IPS-18a (cell line): ENCODE results near the gene HMCN2.
"Not testable (repeated sequence)": the region's sequence is repeated elsewhere in the genome, so short reads cannot be mapped to it uniquely, and the experiment has no call there.

ENCODE experiments used
- H3K27ac ChIP-seq: one replicate; pipeline ENCODE4 v1.5.1; 2013; ENCODE audit warnings: low read length
- H3K27me3 ChIP-seq: one replicate; pipeline ENCODE4 v1.6.1; 2013; ENCODE audit warnings: mild to moderate bottlenecking, low read length; ENCODE audit not compliant: control insufficient read depth, insufficient read depth
- H3K36me3 ChIP-seq: one replicate; pipeline ENCODE4 v1.6.1; 2013; ENCODE audit warnings: low read depth, low read length; ENCODE audit not compliant: control insufficient read depth
- H3K4me1 ChIP-seq: one replicate; pipeline ENCODE4 v1.6.1; 2013; ENCODE audit warnings: low read depth, low read length; ENCODE audit not compliant: control insufficient read depth
- H3K4me3 ChIP-seq: one replicate; pipeline ENCODE4 v1.5.1; 2013; ENCODE audit warnings: low read length
- H3K9ac ChIP-seq: one replicate; pipeline ENCODE4 v1.6.1; 2013; ENCODE audit warnings: mild to moderate bottlenecking, low read length, moderate library complexity
- H3K9me3 ChIP-seq: one replicate; pipeline ENCODE4 v1.6.1; 2013; ENCODE audit warnings: low read depth, low read length; ENCODE audit not compliant: control insufficient read depth

Gene HMCN2

DNA sequence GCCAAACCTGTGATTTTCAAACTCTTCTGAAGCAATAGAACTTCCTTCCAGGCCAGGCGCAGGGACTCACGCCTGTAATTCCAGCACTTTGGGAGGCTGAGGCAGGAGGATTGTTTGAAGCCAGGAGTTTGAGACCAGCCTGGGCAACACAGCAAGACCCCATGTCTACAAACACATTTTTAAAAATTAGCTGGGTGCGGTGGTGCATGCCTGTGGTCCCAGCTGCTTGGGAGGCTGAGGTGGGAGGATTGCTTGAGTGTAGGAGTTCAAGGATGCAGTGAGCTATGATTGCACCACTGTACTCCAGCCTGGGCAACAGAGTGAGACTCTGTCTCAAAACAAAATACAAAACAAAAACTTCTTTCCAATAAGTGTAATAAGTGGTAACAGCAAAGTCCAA, 136.2 kb downstream of the HMCN2 start:
- H3K4me3 ChIP-seq, H3K9ac ChIP-seq, H3K9me3 ChIP-seq, H3K36me3 ChIP-seq, H3K27ac ChIP-seq, H3K4me1 ChIP-seq, H3K27me3 ChIP-seq: not testable (repeated sequence)

DNA sequence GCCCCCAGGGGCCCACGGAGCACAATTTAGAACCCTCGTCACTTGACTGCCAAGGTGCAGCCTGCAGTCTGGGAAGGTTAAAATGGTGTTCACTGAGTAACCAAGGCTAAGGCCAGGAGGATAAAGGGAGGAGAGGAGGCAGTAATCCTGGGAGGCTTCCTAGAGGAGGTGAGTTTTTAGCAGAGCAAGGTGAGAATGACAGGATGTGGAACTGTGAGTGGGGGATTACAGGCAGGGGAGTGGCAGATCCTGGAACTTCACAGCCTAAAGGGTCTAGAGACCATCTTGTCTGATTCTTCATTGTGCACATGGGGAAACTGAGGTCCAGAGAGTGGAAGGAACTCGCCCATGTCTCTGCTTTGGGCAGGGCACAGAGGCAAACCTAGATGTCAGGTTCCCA, 136.7 kb downstream of the HMCN2 start:
- Histone ChIP-seq H3K4me1 (no peaks in the 10 kb centered on the region), H3K9me3 (no peaks in the 10 kb centered on the region), H3K36me3 (no peaks in the 10 kb centered on the region), H3K9ac (no peak overlapping the region), H3K4me3 (no peak overlapping the region), H3K27me3 (no peaks in the 10 kb centered on the region), H3K27ac (no peak overlapping the region)

DNA sequence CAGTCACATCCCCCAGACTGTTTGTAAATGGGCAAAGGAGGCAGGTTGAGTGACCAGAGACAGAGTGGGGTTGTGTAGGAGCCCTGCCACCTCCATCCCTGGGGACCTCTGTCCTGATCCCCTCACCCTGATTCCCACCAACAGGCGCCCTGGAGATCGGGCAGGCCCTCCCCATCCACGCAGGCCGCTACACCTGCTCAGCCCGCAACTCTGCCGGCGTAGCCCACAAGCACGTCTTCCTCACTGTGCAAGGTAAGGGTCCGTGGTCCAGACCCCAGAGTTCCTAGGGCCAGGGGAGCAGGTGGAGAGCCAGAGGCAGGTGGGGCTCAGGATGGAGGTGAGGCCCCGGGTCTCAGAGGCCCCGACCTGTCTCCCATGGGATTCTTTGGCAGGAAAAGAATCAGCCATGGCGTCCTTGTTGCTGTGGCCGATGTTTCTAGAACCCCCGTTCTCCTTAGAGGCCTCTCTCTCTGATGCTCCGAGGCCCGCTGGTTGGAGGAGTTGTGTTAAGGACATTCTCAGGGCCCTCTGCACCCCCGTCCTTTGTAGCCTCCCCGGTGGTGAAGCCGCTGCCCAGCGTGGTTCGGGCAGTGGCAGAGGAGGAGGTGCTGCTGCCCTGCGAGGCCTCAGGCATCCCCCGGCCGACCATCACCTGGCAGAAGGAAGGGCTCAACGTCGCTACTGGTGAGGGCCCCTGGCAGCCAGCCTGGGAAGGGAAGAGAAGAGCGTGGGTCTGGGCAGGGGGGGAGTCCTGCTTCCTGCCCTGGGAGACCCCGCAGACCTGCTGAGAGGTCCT, 137.3 kb downstream of the HMCN2 start:
- H3K36me3 ChIP-seq = no peaks in the 10 kb centered on the region
- no peaks in the 10 kb centered on the region for H3K4me1 ChIP-seq
- H3K27ac ChIP-seq = no peak overlapping the region
- no peaks in the 10 kb centered on the region for H3K9me3 ChIP-seq
- no peak overlapping the region for H3K4me3 ChIP-seq
- no peak overlapping the region for H3K9ac ChIP-seq
- no peaks in the 10 kb centered on the region for H3K27me3 ChIP-seq

DNA sequence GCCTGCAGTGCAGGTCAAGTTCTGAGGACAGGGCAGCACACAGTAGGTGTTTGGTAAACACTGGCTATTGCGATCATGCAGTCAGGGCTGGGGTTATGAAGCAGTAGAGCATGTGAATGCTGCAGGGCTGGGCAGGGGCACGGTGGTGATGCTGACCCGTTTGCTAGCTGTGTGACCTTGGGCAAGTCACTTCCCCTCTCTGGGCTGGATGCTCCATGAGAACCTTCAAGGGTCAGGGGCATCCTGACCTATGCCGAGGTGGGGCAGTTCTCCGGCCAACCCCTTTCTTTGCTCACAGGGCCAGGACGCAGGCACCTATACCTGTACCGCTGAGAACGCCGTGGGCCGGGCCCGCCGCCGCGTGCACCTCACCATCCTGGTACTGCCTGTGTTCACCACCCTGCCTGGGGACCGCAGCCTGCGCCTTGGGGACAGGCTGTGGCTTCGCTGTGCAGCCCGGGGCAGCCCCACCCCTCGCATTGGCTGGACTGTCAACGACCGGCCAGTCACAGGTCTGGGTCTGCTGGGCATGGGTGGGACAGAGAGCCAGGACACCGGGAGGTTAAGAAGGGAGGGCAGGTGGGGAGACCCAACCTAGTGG, 140.2 kb downstream of the HMCN2 start:
- Histone ChIP-seq H3K4me1 (no peaks in the 10 kb centered on the region), H3K9me3 (no peaks in the 10 kb centered on the region), H3K27ac (no peak overlapping the region), H3K9ac (no peak overlapping the region), H3K36me3 (no peaks in the 10 kb centered on the region), H3K4me3 (no peak overlapping the region), H3K27me3 (no peaks in the 10 kb centered on the region)

DNA sequence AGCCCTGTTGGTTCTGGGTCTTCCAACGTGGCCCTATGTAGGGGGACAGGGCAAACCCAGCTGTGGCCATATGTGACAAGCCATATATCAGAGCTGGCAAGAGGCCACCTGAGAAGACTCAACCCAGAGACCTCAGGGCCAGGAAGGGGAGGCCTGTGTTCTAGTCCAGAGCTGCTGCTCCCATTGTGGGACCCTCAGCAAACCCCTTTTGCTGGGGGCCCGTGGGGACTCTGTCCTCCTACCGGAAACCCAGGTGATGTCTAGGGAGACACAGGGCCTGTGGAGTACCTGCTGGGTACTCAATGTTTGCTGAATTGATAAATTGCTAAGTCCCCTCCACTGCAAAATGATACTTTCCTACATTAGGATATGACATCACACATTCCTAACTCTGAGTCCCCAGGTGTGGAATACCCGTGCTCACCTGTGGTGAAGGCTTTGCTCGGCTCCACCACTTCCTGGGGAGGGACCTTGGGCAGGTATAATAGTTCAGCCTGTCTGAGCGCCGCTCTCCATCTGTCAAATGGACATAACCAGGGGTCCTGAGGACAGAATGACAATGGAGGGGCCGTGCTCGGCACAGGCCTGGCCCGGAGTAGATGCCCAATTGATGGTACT, 140.8 kb downstream of the HMCN2 start:
- Histone ChIP-seq H3K4me3 (no peak overlapping the region), H3K36me3 (no peaks in the 10 kb centered on the region), H3K27me3 (no peaks in the 10 kb centered on the region), H3K9ac (no peak overlapping the region), H3K4me1 (no peaks in the 10 kb centered on the region), H3K9me3 (no peaks in the 10 kb centered on the region), H3K27ac (no peak overlapping the region)

DNA sequence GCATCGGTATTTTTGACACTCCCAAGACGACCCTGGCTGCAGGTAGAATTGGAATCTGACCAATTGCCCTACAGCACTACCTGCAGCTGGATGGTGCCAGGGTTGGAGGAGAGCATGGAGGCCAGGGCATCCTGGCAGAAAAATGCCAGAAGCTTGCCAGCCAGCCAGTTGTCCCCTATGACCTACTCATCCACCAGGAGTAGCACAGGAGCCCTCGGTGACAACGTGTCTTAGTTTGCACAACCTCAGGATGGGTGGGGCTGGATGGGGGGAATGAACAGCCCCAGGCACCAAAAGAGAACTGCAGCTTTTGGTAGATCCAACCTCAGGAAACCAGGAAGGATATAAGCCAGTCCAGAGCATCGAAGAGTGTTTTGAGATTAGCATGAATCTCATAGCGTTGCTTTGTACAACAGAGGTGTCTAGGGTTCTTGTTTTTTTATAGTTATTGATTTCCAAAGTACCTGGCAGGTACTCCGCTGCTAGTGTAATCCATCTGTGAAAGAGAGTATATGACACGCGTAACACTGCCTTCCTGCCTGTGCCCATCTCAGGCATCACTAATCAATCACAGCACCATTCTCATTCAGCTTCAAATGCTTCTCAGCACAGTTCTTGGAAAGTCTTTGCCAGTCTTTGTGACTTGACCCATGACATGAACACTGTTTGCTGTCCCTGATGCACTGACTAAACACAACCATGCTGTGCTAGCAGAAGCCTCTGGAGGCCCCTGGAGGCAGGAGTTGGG, 142.5 kb downstream of the HMCN2 start:
- H3K27me3 ChIP-seq = no peaks in the 10 kb centered on the region
- no peak overlapping the region for H3K4me3 ChIP-seq
- no peak overlapping the region for H3K9ac ChIP-seq
- no peaks in the 10 kb centered on the region for H3K9me3 ChIP-seq
- H3K36me3 ChIP-seq = no peaks in the 10 kb centered on the region
- H3K27ac ChIP-seq = no peak overlapping the region
- no peaks in the 10 kb centered on the region for H3K4me1 ChIP-seq

DNA sequence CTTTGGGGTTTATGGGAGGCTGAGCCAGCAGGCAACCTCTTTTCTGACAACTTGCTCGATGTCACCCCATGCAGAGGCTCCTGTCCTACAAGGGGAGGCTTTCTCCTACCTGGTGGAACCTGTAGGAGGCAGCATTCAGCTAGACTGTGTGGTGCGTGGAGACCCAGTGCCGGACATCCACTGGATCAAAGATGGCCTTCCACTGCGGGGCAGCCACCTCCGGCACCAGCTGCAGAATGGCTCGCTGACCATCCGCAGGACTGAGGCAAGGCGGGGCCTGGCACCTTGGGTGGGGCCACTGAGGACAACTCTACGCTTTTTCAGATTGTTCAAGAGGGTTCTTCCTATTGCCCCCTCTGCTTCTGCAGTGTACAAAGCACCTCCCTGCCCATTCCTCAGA, 143.1 kb downstream of the HMCN2 start:
- Histone ChIP-seq H3K27ac (no peak overlapping the region), H3K4me3 (no peak overlapping the region), H3K9me3 (no peaks in the 10 kb centered on the region), H3K9ac (no peak overlapping the region), H3K4me1 (no peaks in the 10 kb centered on the region), H3K27me3 (no peaks in the 10 kb centered on the region), H3K36me3 (no peaks in the 10 kb centered on the region)

DNA sequence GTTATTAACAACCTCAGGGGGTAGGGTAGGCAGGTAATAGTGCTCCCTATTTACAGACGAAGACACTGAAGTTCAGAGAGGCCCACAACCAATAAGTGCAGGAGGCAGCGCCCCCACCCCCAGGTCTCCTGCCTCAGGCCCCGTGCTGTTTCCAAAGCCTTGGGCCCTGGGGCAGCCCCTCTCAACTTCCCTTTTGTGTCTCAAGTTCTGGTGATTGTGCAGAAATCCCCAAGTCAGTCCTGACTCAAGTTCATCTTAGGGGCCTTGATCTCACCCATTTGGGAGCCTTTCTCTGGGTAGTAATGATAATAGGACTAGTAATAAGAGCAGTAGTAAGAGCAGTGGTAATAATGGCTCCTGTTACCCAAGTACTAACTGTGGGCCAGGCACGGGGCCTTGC, 143.7 kb downstream of the HMCN2 start:
- Histone ChIP-seq H3K4me1 (no peaks in the 10 kb centered on the region), H3K9ac (no peak overlapping the region), H3K27ac (no peak overlapping the region), H3K9me3 (no peaks in the 10 kb centered on the region), H3K36me3 (no peaks in the 10 kb centered on the region), H3K4me3 (no peak overlapping the region), H3K27me3 (no peaks in the 10 kb centered on the region)

DNA sequence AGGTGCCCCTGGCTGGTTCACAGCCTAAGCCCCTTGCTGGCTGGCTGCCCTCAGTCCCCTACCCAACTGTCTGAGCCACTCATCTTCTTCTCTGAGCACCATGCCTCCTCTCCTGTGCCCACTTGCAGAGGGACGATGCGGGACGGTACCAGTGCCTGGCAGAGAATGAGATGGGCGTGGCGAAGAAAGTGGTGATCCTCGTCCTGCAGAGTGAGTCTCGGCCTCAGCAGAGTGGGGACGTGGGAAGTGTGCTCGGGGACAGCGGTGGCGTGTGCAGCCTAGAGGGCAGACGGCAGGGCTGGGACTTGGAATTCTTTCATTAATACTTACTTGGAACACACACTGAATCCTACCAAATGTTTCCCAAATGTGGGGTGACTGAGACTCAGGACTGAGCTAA, 144.9 kb downstream of the HMCN2 start:
- Histone ChIP-seq H3K27ac (no peak overlapping the region), H3K4me3 (no peak overlapping the region), H3K36me3 (no peaks in the 10 kb centered on the region), H3K9me3 (no peaks in the 10 kb centered on the region), H3K27me3 (no peaks in the 10 kb centered on the region), H3K9ac (no peak overlapping the region), H3K4me1 (no peaks in the 10 kb centered on the region)

DNA sequence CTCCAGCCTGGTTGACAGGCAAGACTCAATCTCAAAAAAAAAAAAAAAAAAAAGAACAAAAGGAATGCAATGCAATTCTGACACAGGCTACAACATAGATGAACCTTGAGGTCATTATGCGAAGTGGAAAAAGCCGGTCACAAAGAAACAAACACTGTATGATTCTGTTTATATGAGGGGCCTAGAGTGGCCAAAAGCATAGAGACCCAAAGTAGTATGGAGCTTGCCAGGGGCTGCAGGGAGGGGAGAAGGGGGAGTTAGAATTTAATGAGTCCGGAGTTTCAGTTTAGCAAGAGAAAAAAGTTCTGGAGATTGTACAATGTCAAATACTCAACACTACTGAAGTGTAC, 146.0 kb downstream of the HMCN2 start:
- H3K9ac ChIP-seq = no peak overlapping the region
- H3K36me3 ChIP-seq = no peaks in the 10 kb centered on the region
- H3K27ac ChIP-seq = no peak overlapping the region
- no peaks in the 10 kb centered on the region for H3K4me1 ChIP-seq
- no peaks in the 10 kb centered on the region for H3K9me3 ChIP-seq
- H3K4me3 ChIP-seq = no peak overlapping the region
- no peaks in the 10 kb centered on the region for H3K27me3 ChIP-seq

DNA sequence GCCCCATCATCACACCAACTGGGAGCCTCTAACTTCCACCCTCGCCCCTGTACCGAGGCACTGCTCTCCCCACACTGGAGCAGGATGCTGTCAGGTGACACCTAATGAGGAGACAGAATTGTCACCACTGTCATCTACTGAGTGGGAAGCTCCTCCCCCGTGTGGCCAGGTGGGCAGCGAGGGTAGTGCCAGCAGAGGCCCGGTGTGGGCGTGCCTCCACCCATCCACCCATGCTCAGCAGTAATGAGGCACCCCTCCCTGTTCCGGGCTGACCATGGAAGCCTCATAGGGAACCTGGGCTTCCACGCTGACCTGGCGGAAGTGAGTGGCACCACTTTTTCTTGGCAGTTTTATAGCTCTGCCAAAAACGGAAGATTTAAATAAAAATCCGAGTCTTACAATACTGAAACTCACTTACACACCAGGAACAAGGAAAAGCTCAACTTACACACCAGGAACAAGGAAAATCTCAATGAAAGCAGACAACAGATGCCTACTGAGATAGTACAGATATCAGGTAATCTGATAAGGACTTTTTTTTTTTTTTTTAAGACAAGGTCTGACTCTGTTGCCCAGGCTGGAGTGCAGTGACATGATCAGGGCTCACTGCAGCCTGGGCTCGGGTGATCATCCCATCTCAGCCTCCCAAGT, 148.6 kb downstream of the HMCN2 start:
- Histone ChIP-seq H3K27ac (no peak overlapping the region), H3K36me3 (no peaks in the 10 kb centered on the region), H3K27me3 (no peaks in the 10 kb centered on the region), H3K9me3 (no peaks in the 10 kb centered on the region), H3K9ac (no peak overlapping the region), H3K4me1 (no peaks in the 10 kb centered on the region), H3K4me3 (no peak overlapping the region)
